Measurements from ENCODE around the gene C11orf86. TPM values are rescaled to one million over a fixed set of nuclear protein-coding genes. Genes with fewer than 3 reads are reported as not detected.

The C11orf86 gene
- total RNA-seq, 1 experiment from 2014 or later: 0.25 TPM

- no peak overlapping the region for H3K4me2 ChIP-seq (ENCODE audit: low read length)
- no peaks in the 10 kb centered on the region for H3K9me3 ChIP-seq (ENCODE audit: control insufficient read depth in 1 of 2, insufficient read depth in 1 of 2, low read depth in 1 of 2, low read length in 2 of 2)
- no peak for DNase-seq (ENCODE audit: low read depth, low spot score)
- POLR2A ChIA-PET: no interaction called here
- ATAC-seq: no peak
- intact Hi-C loops (cut with micrococcal nuclease): no loop called here
- H4K20me1 ChIP-seq (ENCODE audit: insufficient read depth): no peaks in the 10 kb centered on the region
- no peaks in the 10 kb centered on the region for H3K36me3 ChIP-seq (ENCODE audit: control insufficient read depth in 1 of 2, insufficient read depth in 2 of 2, low read length in 2 of 2)
- no peak for TF ChIP-seq REST (IDR thresholded peaks at IDR 0.05; ENCODE audit: low read depth)
- no peak for TF ChIP-seq ELF1 (IDR thresholded peaks at IDR 0.05; ENCODE audit: borderline replicate concordance, low read depth)
- no peak for TF ChIP-seq YY1 (IDR thresholded peaks at IDR 0.05; ENCODE audit: extremely low read depth, insufficient replicate concordance, low read depth, low read length)
- TF ChIP-seq SIN3A (IDR thresholded peaks at IDR 0.05; ENCODE audit: low read depth): no peak
- no peak for TF ChIP-seq ZNF274 (IDR thresholded peaks at IDR 0.05; ENCODE audit: low read depth, low read length)
- TF ChIP-seq POLR2AphosphoS5 (IDR thresholded peaks at IDR 0.05; ENCODE audit: low read depth, low read length): no peak
- TF ChIP-seq CBX3 (IDR thresholded peaks at IDR 0.05; ENCODE audit: low read depth): no peak
- no peak for TF ChIP-seq SP1 (IDR thresholded peaks at IDR 0.05; ENCODE audit: low read depth)
- TF ChIP-seq EZH2phosphoT487 (IDR thresholded peaks at IDR 0.05; ENCODE audit: borderline replicate concordance): no peak
- no peak for TF ChIP-seq ATF3 (IDR thresholded peaks at IDR 0.05)
- no peak for TF ChIP-seq EGR1 (IDR thresholded peaks at IDR 0.05; ENCODE audit: low read depth)
- no peak for TF ChIP-seq FOSL1 (IDR thresholded peaks at IDR 0.05; ENCODE audit: low read depth)
- no peak for TF ChIP-seq RAD21 (IDR thresholded peaks at IDR 0.05; ENCODE audit: low read depth)
- TF ChIP-seq JUND (IDR thresholded peaks at IDR 0.05): no peak
- no peak for TF ChIP-seq ZFX (IDR thresholded peaks at IDR 0.05)
- no peak for TF ChIP-seq ZBTB33 (IDR thresholded peaks at IDR 0.05; ENCODE audit: extremely low read depth, insufficient replicate concordance, low read length)
- no peak for TF ChIP-seq POLR2A (IDR thresholded peaks at IDR 0.05; ENCODE audit: borderline replicate concordance, extremely low read depth, insufficient read depth, insufficient read length)
- no peak overlapping the region for H3K27ac ChIP-seq (ENCODE audit: low read depth, low read length)
- no peaks in the 10 kb centered on the region for H3K79me2 ChIP-seq (ENCODE audit: insufficient read depth, low read length)
- H3K4me1 ChIP-seq (ENCODE audit: control insufficient read depth in 1 of 2, insufficient read depth in 2 of 2, low read length in 2 of 2): peaks cover 3 to 4% of the 10 kb centered on the region in 2 experiments; a peak in 2 of 4 replicates
- no TSS peak for BruUV-seq (replicated peaks)
- RAD21 ChIA-PET (ENCODE audit: low non-redundant PET in 1 of 2, low total read pairs in 2 of 2, uncharacterized antibody in 2 of 2, unreplicated experiment in 2 of 2): no interaction called here
- no peak overlapping the region for H3K9ac ChIP-seq (ENCODE audit: low read length)
- H3K4me3 ChIP-seq (replicated peaks in 1 of 2; ENCODE audit: low read depth in 1 of 2, low read length in 2 of 2): no peak overlapping the region
- CTCF ChIA-PET: no interaction called here
- H3K9me2 ChIP-seq (ENCODE audit: insufficient read depth): no peaks in the 10 kb centered on the region
- H2AFZ ChIP-seq (ENCODE audit: low read depth, low read length, poor library complexity, severe bottlenecking): no peak overlapping the region
- no peaks in the 10 kb centered on the region for H3K27me3 ChIP-seq (ENCODE audit: insufficient read depth, low read length)
These were observed 24.5 kb downstream of the C11orf86 start for GRCh38 chr11:66999555-66999954.
